HepG2 (cell line): ENCODE measurements around the gene PGS1. TPM values are rescaled to one million over a fixed set of nuclear protein-coding genes. Genes with fewer than 3 reads are reported as not detected.

ENCODE experiments used
- ATF4 ChIP-seq, 2 experiments: fragments of 450-650 bp in 1 of 2; sonication (generic) in 1 of 2; formaldehyde crosslinking; IDR thresholded peaks; 2 replicates each; pipeline versions ENCODE4 v1.5.0 to v1.8.0; 2020 to 2022; ENCODE audit warnings: mild to moderate bottlenecking in 1 of 2, missing genetic modification reagents in 1 of 2
- CBFB ChIP-seq: sonication (generic); formaldehyde crosslinking; IDR thresholded peaks from 2 replicates; pipeline ENCODE4 v1.4.0; 2020; ENCODE audit warnings: missing genetic modification reagents
- EHMT2 ChIP-seq: fragments of 200-600 bp; sonication (generic); IDR thresholded peaks from 2 replicates; pipeline ENCODE4 v1.7.0; 2017; ENCODE audit warnings: antibody characterized with exemption, low read depth, low read length, borderline replicate concordance
- HBP1 ChIP-seq: IDR thresholded peaks from 2 replicates; pipeline ENCODE4 v1.6.1; 2016; ENCODE audit warnings: low read depth, control low read depth
- KLF16 ChIP-seq, 2 experiments: sonication (generic) in 1 of 2; formaldehyde crosslinking in 1 of 2; IDR thresholded peaks; 2 replicates each; pipeline versions ENCODE4 v1.6.1 to v1.8.0; 2016 to 2023; ENCODE audit warnings: missing genetic modification reagents in 2 of 2, missing compliant biosample characterization in 1 of 2
- MED1 ChIP-seq: sonication (generic); formaldehyde crosslinking; IDR thresholded peaks from 2 replicates; pipeline ENCODE4 v1.4.0; 2020; ENCODE audit warnings: missing genetic modification reagents
- MNT ChIP-seq: fragments of 450-650 bp; IDR thresholded peaks from 2 replicates; pipeline ENCODE4 v1.6.1; 2016
- SMC3 ChIP-seq: IDR thresholded peaks from 2 replicates; pipeline ENCODE4 v1.6.1; 2011; ENCODE audit warnings: low read length, improper control_type of control experiment
- TEAD3 ChIP-seq: optimal IDR thresholded peaks from 2 replicates; pipeline ENCODE3; 2016; ENCODE audit warnings: borderline replicate concordance
- ZNF512B ChIP-seq: sonication (generic); formaldehyde crosslinking; IDR thresholded peaks from 2 replicates; pipeline ENCODE4 v1.5.1; 2020; ENCODE audit warnings: missing genetic modification reagents, mild to moderate bottlenecking, borderline replicate concordance
- ZNF574 ChIP-seq: sonication (generic); formaldehyde crosslinking; IDR thresholded peaks from 2 replicates; pipeline ENCODE4 v1.4.0; 2020; ENCODE audit warnings: missing genetic modification reagents
- ZNF800 ChIP-seq: sonication (generic); formaldehyde crosslinking; IDR thresholded peaks from 2 replicates; pipeline ENCODE4 v1.4.0; 2020; ENCODE audit warnings: missing genetic modification reagents
- polyA plus RNA-seq, 8 experiments: library from polyadenylated mRNA; depleted of rRNA in 3 of 8; stranded (reverse) in 7 of 8; unstranded in 1 of 8; fragments of >200 nt; fragmentation: Illumina TruSeq in 4 of 8; extraction: Trizol in 4 of 8; gene quantifications; 2 replicates each; pipeline versions ENCODE4 v1.2.1 to v1.2.3, GENCODE V29; 2011 to 2016; ENCODE audit warnings: low read depth in 4 of 8, missing spikeins in 1 of 8, mixed read lengths in 1 of 8; ENCODE audit not compliant: insufficient read depth in 1 of 8
- total RNA-seq, 5 experiments: library from RNA; depleted of rRNA; stranded (reverse); fragments of >200 nt; fragmentation: Illumina TruSeq; extraction: Trizol; gene quantifications; 2 replicates each; pipeline ENCODE4 v1.2.3, GENCODE V29; 2016; ENCODE audit warnings: low read depth in 1 of 5

The PGS1 gene
- total and polyA plus RNA-seq, 2 of the 13 experiments (the other 11 are each of a cell fraction or from before 2014, with no cell fraction given), result 25.9 to 31.5 TPM

GRCh38 chr17:78375401-78376151 lies 2.9 kb upstream of the PGS1 start (continued):
- TF ChIP-seq ATF4 (CRISPR knock-in tag; IDR thresholded peaks at IDR 0.05) (peak in 1 of 2 experiments; percentile 65; a peak in 1 of 4 replicates), HBP1 (CRISPR knock-in tag) (0 out of 2 replicates have a peak, but pooled peaks have one; percentile 26), ZNF800 (CRISPR knock-in tag) (0 out of 2 replicates have a peak, but pooled peaks have one; percentile 53), CBFB (CRISPR knock-in tag) (0 out of 2 replicates have a peak, but pooled peaks have one; percentile 19), ZNF574 (CRISPR knock-in tag) (peak; percentile 35; the same call in 1 of the 2 replicates), KLF16 (CRISPR knock-in tag; IDR thresholded peaks at IDR 0.05) (peak in 1 of 2 experiments; percentile 32; a peak in 1 of 4 replicates), MED1 (CRISPR knock-in tag) (peak; percentile 15; the same call in 1 of the 2 replicates), TEAD3 (peak; percentile 57), MNT (peak; percentile 17; the same call in 1 of the 2 replicates), EHMT2 (peak; percentile 59; the same call in 1 of the 2 replicates), ZNF512B (CRISPR knock-in tag) (0 out of 2 replicates have a peak, but pooled peaks have one; percentile 23), SMC3 (peak; percentile 18; the same call in 1 of the 2 replicates)
